Smooth muscle cell (in vitro differentiated cells): ENCODE results near the gene COX4I2. TPM values are rescaled to one million over a fixed set of nuclear protein-coding genes. Genes with fewer than 3 reads are reported as not detected.

ENCODE experiments used
- DNase-seq: peaks from one replicate; lab custom pipeline; 2025; ENCODE audit not compliant: unreplicated experiment; lab: John Stamatoyannopoulos, UW
- H2AFZ ChIP-seq: fragments of 200-600 bp; sonication (generic); 2 replicates; pipeline ENCODE4 v1.6.0; 2016; ENCODE audit warnings: antibody characterized with exemption, low read depth, mild to moderate bottlenecking
- H3F3A ChIP-seq: fragments of 200-600 bp; sonication (generic); 2 replicates; pipeline ENCODE4 v1.6.0; 2017; ENCODE audit warnings: antibody characterized with exemption, low read depth
- H3K27ac ChIP-seq: fragments of 200-600 bp; sonication (generic); 2 replicates; pipeline ENCODE4 v1.5.1; 2016; ENCODE audit warnings: low read depth, mild to moderate bottlenecking
- H3K27me3 ChIP-seq: fragments of 200-600 bp; sonication (generic); 2 replicates; pipeline ENCODE4 v1.6.1; 2016; ENCODE audit warnings: low read depth, mild to moderate bottlenecking
- H3K36me3 ChIP-seq: fragments of 200-600 bp; sonication (generic); 2 replicates; pipeline ENCODE4 v1.5.1; 2016; ENCODE audit warnings: low read depth
- H3K4me1 ChIP-seq: fragments of 200-600 bp; sonication (generic); 2 replicates; pipeline ENCODE4 v1.5.1; 2016; ENCODE audit warnings: low read depth
- H3K4me2 ChIP-seq: fragments of 200-600 bp; sonication (generic); 2 replicates; pipeline ENCODE4 v1.6.0; 2016; ENCODE audit warnings: mild to moderate bottlenecking
- H3K4me3 ChIP-seq: fragments of 200-600 bp; sonication (generic); 2 replicates; pipeline ENCODE4 v1.5.1; 2016; ENCODE audit warnings: mild to moderate bottlenecking
- H3K79me2 ChIP-seq: fragments of 200-600 bp; sonication (generic); 2 replicates; pipeline ENCODE4 v1.6.0; 2016; ENCODE audit warnings: low read depth, mild to moderate bottlenecking
- H3K9ac ChIP-seq: fragments of 200-600 bp; sonication (generic); 2 replicates; pipeline ENCODE4 v1.6.0; 2016; ENCODE audit warnings: low read depth
- H3K9me3 ChIP-seq: fragments of 200-600 bp; sonication (generic); replicated peaks from 2 replicates; pipeline ENCODE4 v1.5.1; 2016; ENCODE audit warnings: low read depth
- H4K20me1 ChIP-seq: fragments of 200-600 bp; sonication (generic); 2 replicates; pipeline ENCODE4 v1.6.0; 2016; ENCODE audit warnings: low read depth
- CTCF ChIP-seq: fragments of 200-600 bp; sonication (generic); IDR thresholded peaks from 2 replicates; pipeline ENCODE4 v1.5.1; 2017; ENCODE audit warnings: borderline replicate concordance, mild to moderate bottlenecking, antibody characterized with exemption; ENCODE audit not compliant: insufficient read depth, poor library complexity, severe bottlenecking
- WGBS: methylation state at CpG from one replicate; pipeline ENCODE4 v1.1.7; 2016; ENCODE audit warnings: low lambda C conversion rate; 5-methylcytosine and 5-hydroxymethylcytosine counted together
- polyA plus RNA-seq: library from polyadenylated mRNA; unstranded; fragments of >200 nt; fragmentation: Nextera tagmentation; extraction: Ambion mirVana; gene quantifications from 2 replicates; pipeline ENCODE4 v1.2.1, GENCODE V29; 2016
- total RNA-seq: library from RNA; depleted of rRNA; stranded (reverse); fragments of >200 nt; gene quantifications from 2 replicates; pipeline ENCODE4 v1.2.3, GENCODE V29; 2014

COX4I2 gene
- total and polyA plus RNA-seq, 2 experiments from 2014 or later, result 0.80 TPM; not detected in 1

GRCh38 chr20:31674895-31675827, 37.4 kb downstream of the COX4I2 start:
- no peak for DNase-seq
- WGBS, result 52% methylated on average over 10 of the region's 10 CpGs
- H4K20me1 ChIP-seq, result peaks cover 73% of the 10 kb centered on the region
- H3K27me3 ChIP-seq, result no peaks in the 10 kb centered on the region
- H3K9me3 ChIP-seq, result no peaks in the 10 kb centered on the region
- H3F3A ChIP-seq, result peaks cover 9% of the 10 kb centered on the region
- H3K9ac ChIP-seq, result no peak overlapping the region
- H3K36me3 ChIP-seq, result no peaks in the 10 kb centered on the region
- no peak for TF ChIP-seq CTCF
- peaks cover 23% of the 10 kb centered on the region for H3K4me1 ChIP-seq
- peak overlapping the region; percentile 3 for H3K27ac ChIP-seq
- peaks cover 13% of the 10 kb centered on the region for H3K79me2 ChIP-seq
- H2AFZ ChIP-seq, result no peak overlapping the region
- H3K4me2 ChIP-seq, result peak overlapping the region; percentile 52
- H3K4me3 ChIP-seq, result no peak overlapping the region

- peaks cover 23% of the 10 kb centered on the region for H3K4me1 ChIP-seq
- no peaks in the 10 kb centered on the region for H3K27me3 ChIP-seq
- H3K9me3 ChIP-seq, result no peaks in the 10 kb centered on the region
- no peak overlapping the region for H3K27ac ChIP-seq
- peak overlapping the region; percentile 52 for H3K4me2 ChIP-seq
- H3K4me3 ChIP-seq, result no peak overlapping the region
- H3K9ac ChIP-seq, result no peak overlapping the region
- H3K36me3 ChIP-seq, result no peaks in the 10 kb centered on the region
- peaks cover 4% of the 10 kb centered on the region for H3F3A ChIP-seq
- H3K79me2 ChIP-seq, result peaks cover 13% of the 10 kb centered on the region
- no peak for TF ChIP-seq CTCF
- DNase-seq, result no peak
- H4K20me1 ChIP-seq, result peaks cover 65% of the 10 kb centered on the region
- H2AFZ ChIP-seq, result no peak overlapping the region
- WGBS, result 49% methylated on average over 11 of the region's 11 CpGs
Observed at GRCh38 chr20:31675828-31676608, 38.3 kb downstream of the COX4I2 start.

GRCh38 chr20:31676609-31676989, 38.9 kb downstream of the COX4I2 start:
- H4K20me1 ChIP-seq, result peaks cover 59% of the 10 kb centered on the region
- H3K36me3 ChIP-seq, result no peaks in the 10 kb centered on the region
- H3K27me3 ChIP-seq, result no peaks in the 10 kb centered on the region
- H3K9me3 ChIP-seq, result no peaks in the 10 kb centered on the region
- peaks cover 23% of the 10 kb centered on the region for H3K4me1 ChIP-seq
- H3K9ac ChIP-seq, result no peak overlapping the region
- H3K4me2 ChIP-seq, result no peak overlapping the region
- DNase-seq, result no peak
- H3K27ac ChIP-seq, result no peak overlapping the region
- H2AFZ ChIP-seq, result no peak overlapping the region
- H3F3A ChIP-seq, result no peaks in the 10 kb centered on the region
- WGBS, result 95% methylated on average over 7 of the region's 7 CpGs
- no peak overlapping the region for H3K4me3 ChIP-seq
- no peak for TF ChIP-seq CTCF
- peaks cover 13% of the 10 kb centered on the region for H3K79me2 ChIP-seq
